GM12892 (cell line): ENCODE measurements around the gene STAB2.

ENCODE experiments used
- POLR2AphosphoS5 ChIP-seq: IDR thresholded peaks from 2 replicates; pipeline ENCODE4 v1.6.1; 2011; ENCODE audit warnings: low read depth, low read length, control low read depth
- TAF1 ChIP-seq: IDR thresholded peaks from 2 replicates; pipeline ENCODE4 v1.6.1; 2011; ENCODE audit warnings: low read depth, mild to moderate bottlenecking, control low read depth, low read length, borderline replicate concordance

GRCh38 chr12:103748002-103748401 is 160.9 kb downstream of the STAB2 start:
- TF ChIP-seq TAF1 = no peak
- no peak for TF ChIP-seq POLR2AphosphoS5
